Suprapubic skin (tissue), 4 donors: Measurements from ENCODE around the gene EDDM3A.

Experiments used
- POLR2A ChIP-seq, 2 donors: fragments of 450-650 bp; IDR thresholded peaks; one replicate each; pipeline ENCODE4 v1.6.1; 2017; ENCODE audit warnings: antibody characterized with exemption in 2 of 2, mild to moderate bottlenecking in 2 of 2, moderate library complexity in 2 of 2
- POLR2AphosphoS5 ChIP-seq, 3 donors: sonication (generic); formaldehyde crosslinking; IDR thresholded peaks; one replicate each; pipeline ENCODE4 v1.6.1; 2017; ENCODE audit warnings: antibody characterized with exemption in 3 of 3
- TF ChIP-seq, protein P1 (sequence below), 2 donors: fragments of 200-600 bp in 1 of 2; fragments of 450-650 bp in 1 of 2; sonication (generic) in 1 of 2; IDR thresholded peaks; one replicate each; pipeline ENCODE4 v1.5.1; 2016 to 2019; ENCODE audit warnings: antibody characterized with exemption in 2 of 2, mild to moderate bottlenecking in 1 of 2, moderate library complexity in 1 of 2

DNA sequence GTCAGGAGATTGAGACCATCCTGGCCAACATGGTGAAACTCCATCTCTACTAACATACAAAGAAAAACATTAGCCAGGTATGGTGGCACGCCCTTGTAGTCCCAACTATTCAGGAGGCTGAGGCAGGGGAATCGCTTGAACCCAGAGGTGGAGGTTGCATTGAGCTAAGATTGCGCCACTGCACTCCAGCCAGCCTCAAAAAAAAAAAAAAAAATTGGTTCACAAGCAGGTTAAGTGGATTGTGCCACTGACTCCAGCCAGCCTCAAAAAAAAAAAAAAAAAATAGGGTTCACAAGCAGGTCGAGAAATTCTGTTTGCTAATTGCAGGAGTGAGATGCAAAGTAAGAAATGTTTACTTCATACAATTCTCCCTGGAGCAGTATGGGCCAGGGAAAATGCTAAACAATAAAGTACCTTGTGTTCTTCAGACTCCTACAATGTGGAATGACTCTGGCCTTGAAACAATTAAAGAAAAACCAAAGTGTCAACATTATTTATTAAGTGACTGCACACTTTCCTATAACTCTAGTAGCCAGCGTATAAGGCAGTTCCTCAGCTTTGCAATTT, 28.7 kb downstream of the EDDM3A start:
- TF ChIP-seq, protein P1, sequence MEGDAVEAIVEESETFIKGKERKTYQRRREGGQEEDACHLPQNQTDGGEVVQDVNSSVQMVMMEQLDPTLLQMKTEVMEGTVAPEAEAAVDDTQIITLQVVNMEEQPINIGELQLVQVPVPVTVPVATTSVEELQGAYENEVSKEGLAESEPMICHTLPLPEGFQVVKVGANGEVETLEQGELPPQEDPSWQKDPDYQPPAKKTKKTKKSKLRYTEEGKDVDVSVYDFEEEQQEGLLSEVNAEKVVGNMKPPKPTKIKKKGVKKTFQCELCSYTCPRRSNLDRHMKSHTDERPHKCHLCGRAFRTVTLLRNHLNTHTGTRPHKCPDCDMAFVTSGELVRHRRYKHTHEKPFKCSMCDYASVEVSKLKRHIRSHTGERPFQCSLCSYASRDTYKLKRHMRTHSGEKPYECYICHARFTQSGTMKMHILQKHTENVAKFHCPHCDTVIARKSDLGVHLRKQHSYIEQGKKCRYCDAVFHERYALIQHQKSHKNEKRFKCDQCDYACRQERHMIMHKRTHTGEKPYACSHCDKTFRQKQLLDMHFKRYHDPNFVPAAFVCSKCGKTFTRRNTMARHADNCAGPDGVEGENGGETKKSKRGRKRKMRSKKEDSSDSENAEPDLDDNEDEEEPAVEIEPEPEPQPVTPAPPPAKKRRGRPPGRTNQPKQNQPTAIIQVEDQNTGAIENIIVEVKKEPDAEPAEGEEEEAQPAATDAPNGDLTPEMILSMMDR (IDR thresholded peaks at IDR 0.05): no peak
- no peak for TF ChIP-seq POLR2AphosphoS5 (IDR thresholded peaks at IDR 0.05)
- no peak for TF ChIP-seq POLR2A (IDR thresholded peaks at IDR 0.05)
